HAP-1 (cell line): ENCODE data around the gene OTOA.
"Not testable (repeated sequence)": the region's sequence is repeated elsewhere in the genome, so short reads cannot be mapped to it uniquely, and the experiment has no call there.

Experiments used
- DNase-seq, 2 experiments: peaks; one replicate each; pipeline ENCODE4 v3.0.0-alpha.2; 2016 to 2020; ENCODE audit warnings: low spot score in 2 of 2
- H3K27me3 ChIP-seq: fragments of 250-450 bp; sonication (Bioruptor Pico); 2 replicates; pipeline ENCODE4 v1.5.1; 2020; ENCODE audit warnings: low read depth, mild to moderate bottlenecking, moderate library complexity
- H3K36me3 ChIP-seq: fragments of 250-450 bp; sonication (Bioruptor Pico); replicated peaks from 2 replicates; pipeline ENCODE4 v1.5.1; 2020; ENCODE audit warnings: mild to moderate bottlenecking
- H3K4me1 ChIP-seq: fragments of 250-450 bp; sonication (Bioruptor Pico); 2 replicates; pipeline ENCODE4 v1.5.1; 2020; ENCODE audit warnings: mild to moderate bottlenecking
- H3K4me3 ChIP-seq: fragments of 250-450 bp; sonication (Bioruptor Pico); 2 replicates; pipeline ENCODE4 v1.5.1; 2020; ENCODE audit warnings: mild to moderate bottlenecking, moderate library complexity
- H3K9me3 ChIP-seq: fragments of 250-450 bp; sonication (Bioruptor Pico); 2 replicates; pipeline ENCODE4 v1.5.1; 2020; ENCODE audit warnings: mild to moderate bottlenecking, moderate library complexity
- in situ Hi-C: fragments of 300-500 bp; cut with MboI; formaldehyde crosslinking; loops from 3 replicates; pipeline ENCODE4 v1.14.3; 2020; ENCODE audit warnings: low sequenced_read_pairs, inconsistent platforms, mixed read lengths

Gene OTOA

DNA sequence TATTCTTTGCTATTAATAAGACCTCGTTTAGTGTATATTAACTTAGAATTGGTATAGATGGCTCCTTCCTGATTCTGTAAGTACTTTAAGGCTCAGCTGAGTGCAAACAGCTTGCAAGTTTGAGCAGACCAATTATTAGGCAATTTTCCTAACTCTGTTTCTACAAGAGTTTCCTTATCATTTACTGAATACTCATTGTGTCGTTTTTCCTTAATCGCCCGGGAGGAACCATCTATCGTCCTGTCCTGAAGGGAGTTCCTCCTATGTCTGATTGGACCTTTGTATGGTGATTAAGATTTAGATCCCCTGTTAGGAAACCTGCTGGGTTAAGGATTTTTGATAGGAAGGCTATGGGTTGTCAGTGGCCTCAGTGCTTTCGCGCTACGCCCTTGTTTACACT is 32.4 kb upstream of the OTOA start:
- peaks cover 11% of the 10 kb centered on the region for H3K36me3 ChIP-seq
- H3K4me3 ChIP-seq, H3K4me1 ChIP-seq, in situ Hi-C loops, H3K27me3 ChIP-seq, H3K9me3 ChIP-seq, DNase-seq: not testable (repeated sequence)

DNA sequence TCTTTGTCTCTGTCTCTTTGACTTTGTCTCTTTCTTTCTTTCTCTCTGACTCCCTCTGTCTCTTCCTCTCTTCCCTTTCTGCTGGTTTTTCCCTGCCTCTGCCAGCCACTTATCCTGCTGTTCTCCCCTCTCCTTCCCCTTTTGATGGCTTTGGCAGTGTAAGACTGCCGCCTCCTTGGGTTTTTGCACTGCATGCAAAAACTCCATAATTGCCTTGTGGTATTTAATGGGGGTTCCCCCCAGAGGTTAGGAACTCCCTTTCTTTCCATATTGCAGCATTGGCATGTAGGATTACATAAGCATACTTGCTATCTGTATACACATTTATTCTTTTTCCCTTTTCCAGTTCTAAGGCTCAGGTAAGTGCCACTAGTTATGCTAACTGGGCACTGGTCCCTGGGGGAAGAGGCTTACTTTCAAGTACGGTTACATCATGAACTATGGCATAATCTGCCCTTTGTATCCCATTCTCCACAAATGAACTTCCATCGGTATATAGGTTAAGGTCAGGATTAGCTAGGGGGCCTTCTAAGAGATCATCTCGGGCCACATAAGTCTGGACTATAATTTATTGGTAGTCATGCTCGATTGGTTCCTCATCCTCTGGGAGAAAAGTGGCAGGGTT is 31.7 kb upstream of the OTOA start:
- H3K9me3 ChIP-seq, DNase-seq, H3K4me3 ChIP-seq, H3K4me1 ChIP-seq, in situ Hi-C loops, H3K27me3 ChIP-seq: not testable (repeated sequence)
- H3K36me3 ChIP-seq = peaks cover 11% of the 10 kb centered on the region

DNA sequence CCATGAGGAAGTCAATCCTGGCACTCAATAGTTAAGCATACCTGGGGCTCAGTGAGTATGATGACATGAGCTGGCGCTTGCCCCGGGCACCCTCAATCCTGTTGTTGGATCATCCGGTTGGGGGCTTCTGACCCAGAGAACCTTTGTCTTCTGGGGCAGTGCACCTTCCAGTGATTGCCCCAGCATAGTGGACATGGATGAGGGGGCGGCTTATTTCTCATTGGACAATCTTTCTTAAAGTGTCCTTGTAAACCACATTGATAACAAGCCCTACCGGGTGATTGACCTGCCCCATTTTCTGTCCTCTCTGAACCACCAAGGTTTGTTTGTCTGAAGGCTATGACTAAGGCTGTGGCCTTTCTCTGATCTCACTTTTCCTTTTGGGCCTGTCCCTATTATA is 29.6 kb upstream of the OTOA start:
- in situ Hi-C loops = no loop called here
- no peak for DNase-seq
- Histone ChIP-seq H3K9me3 (no peaks in the 10 kb centered on the region), H3K36me3 (peaks cover 5% of the 10 kb centered on the region), H3K4me1 (no peaks in the 10 kb centered on the region), H3K4me3 (no peak overlapping the region), H3K27me3 (no peaks in the 10 kb centered on the region)

GRCh38 chr16:21635694-21636093 is 28.1 kb upstream of the OTOA start:
- H3K4me1 ChIP-seq, DNase-seq, H3K9me3 ChIP-seq, H3K4me3 ChIP-seq, in situ Hi-C loops, H3K27me3 ChIP-seq, H3K36me3 ChIP-seq: not testable (repeated sequence)

DNA sequence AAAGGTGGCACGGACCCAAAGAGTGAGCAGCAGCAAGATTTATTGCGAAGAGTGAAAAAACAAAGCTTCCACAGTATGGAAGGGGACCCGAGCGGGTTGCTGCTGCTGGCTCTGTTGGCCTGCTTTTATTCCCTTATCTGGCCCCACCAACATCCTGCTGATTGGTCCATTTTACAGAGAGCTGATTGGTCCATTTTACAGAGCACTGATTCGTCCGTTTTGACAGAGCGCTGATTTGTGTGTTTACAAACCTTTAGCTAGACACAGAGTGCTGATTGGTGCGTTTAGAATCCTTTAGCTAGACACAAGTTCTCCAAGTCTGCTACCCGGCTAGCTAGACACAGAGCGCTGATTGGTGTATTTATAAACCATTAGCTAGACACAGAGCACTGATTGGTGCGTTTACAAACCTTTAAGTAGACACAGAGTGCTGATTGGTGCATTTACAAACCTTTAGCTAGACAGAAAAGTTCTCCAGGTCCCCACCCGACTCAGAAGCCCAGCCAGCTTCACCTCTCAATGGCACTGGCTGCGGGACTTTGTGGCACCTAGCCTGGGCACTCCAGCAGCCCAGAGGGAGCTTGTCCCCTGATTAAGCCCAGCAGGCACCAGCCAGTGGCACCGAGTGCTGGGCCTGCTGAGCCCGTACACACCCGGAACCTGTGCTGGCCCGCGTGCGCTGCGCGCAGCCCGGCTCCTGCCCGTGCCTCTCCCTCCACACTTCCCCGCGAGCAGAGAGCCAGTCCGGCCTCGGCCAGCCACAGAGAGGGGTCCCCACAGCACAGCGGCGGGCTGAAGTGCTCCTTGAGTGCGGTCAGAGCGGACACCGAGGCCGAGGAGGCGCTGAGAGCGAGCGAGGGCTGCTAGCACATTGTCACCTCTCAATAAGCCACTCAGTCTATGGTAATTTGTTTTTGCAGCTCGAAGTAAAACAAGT is 26.5 kb upstream of the OTOA start:
- H3K9me3 ChIP-seq = no peaks in the 10 kb centered on the region
- no peak for DNase-seq
- no peaks in the 10 kb centered on the region; the same call in 1 of the 2 replicates for H3K36me3 ChIP-seq
- H3K4me1 ChIP-seq = no peaks in the 10 kb centered on the region; the same call in 1 of the 2 replicates
- in situ Hi-C loops = no loop called here
- no peaks in the 10 kb centered on the region for H3K27me3 ChIP-seq
- no peak overlapping the region for H3K4me3 ChIP-seq

GRCh38 chr16:21638573-21638975 is 25.2 kb upstream of the OTOA start:
- no peaks in the 10 kb centered on the region for H3K9me3 ChIP-seq
- H3K4me3 ChIP-seq = no peak overlapping the region
- DNase-seq = no peak
- no peaks in the 10 kb centered on the region for H3K27me3 ChIP-seq
- in situ Hi-C loops = no loop called here
- peaks cover 3% of the 10 kb centered on the region; the same call in 1 of the 2 replicates for H3K4me1 ChIP-seq
- H3K36me3 ChIP-seq = no peaks in the 10 kb centered on the region

DNA sequence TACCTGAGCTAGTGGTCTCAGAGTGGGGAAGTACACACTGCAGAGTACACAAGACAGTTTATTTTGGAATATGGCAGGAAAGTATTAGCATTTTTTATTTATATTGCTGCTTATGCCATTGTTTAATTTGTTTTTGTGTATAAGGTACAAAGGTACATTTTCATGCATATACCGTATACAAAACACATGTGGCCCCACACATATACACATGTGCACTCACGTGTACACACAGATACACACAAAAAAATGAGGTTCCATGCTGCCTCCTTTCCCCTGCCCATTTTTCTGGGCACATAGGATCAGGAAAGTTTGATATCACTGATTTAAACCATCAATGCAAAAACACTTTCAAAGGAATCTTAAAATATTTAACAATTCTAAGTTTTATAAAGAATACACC is 24.3 kb upstream of the OTOA start:
- no peaks in the 10 kb centered on the region for H3K36me3 ChIP-seq
- DNase-seq = no peak
- H3K4me1 ChIP-seq = peaks cover 3% of the 10 kb centered on the region; the same call in 1 of the 2 replicates
- no peak overlapping the region for H3K4me3 ChIP-seq
- no peaks in the 10 kb centered on the region for H3K9me3 ChIP-seq
- no peaks in the 10 kb centered on the region for H3K27me3 ChIP-seq
- in situ Hi-C loops = no loop called here

- DNase-seq = no peak
- no peak overlapping the region for H3K4me3 ChIP-seq
- peaks cover 7% of the 10 kb centered on the region for H3K4me1 ChIP-seq
- H3K36me3 ChIP-seq = no peaks in the 10 kb centered on the region
- H3K27me3 ChIP-seq = no peaks in the 10 kb centered on the region
- in situ Hi-C loops = no loop called here
- no peaks in the 10 kb centered on the region for H3K9me3 ChIP-seq
These were observed 21.9 kb upstream of the OTOA start for GRCh38 chr16:21641916-21642315.

DNA sequence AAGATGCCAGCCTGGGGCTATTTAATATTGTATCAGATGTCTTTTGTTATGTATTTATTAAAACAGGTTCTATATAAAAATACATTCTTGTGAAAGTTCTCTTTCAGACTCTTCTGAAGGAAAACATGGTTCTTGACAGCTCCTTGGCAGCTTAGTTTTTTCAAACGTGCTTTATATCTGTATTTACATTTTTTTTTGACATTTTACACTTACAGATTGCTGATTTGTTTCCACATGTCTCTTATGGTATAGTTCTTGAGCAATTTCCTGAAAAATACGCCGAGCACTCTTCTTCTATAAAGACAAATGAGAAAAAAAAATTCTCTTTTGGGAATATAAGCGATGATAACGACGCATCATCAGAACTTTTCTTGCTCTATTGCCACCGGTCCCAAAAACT is 20.9 kb upstream of the OTOA start:
- DNase-seq = no peak
- no peak overlapping the region for H3K4me3 ChIP-seq
- in situ Hi-C loops = no loop called here
- no peaks in the 10 kb centered on the region for H3K9me3 ChIP-seq
- H3K4me1 ChIP-seq = peaks cover 7% of the 10 kb centered on the region
- no peaks in the 10 kb centered on the region for H3K27me3 ChIP-seq
- H3K36me3 ChIP-seq = no peaks in the 10 kb centered on the region

DNA sequence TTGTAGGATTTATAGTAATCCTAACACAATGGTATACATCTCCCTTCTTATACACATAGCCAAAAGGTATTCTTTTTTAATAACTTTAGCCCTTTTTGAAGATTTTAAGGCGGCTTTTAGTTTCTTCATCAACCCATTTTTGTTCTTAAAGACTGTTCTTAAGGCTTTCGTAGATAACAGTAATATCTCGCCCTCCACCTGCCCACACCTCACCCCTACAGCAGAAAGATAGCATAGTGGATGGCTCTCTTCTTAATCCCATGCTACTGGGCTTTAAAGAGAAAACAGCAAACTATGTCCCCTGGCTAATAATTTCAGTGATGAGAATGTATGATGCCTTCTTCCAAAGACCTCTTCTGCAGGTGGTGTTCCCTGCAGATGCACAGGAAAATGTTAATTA is 20.0 kb upstream of the OTOA start:
- Histone ChIP-seq H3K9me3 (no peaks in the 10 kb centered on the region), H3K4me1 (peaks cover 7% of the 10 kb centered on the region), H3K36me3 (no peaks in the 10 kb centered on the region), H3K4me3 (no peak overlapping the region), H3K27me3 (no peaks in the 10 kb centered on the region)
- DNase-seq = no peak
- in situ Hi-C loops = no loop called here

GRCh38 chr16:21644674-21645073 is 19.1 kb upstream of the OTOA start:
- Histone ChIP-seq H3K9me3 (no peaks in the 10 kb centered on the region), H3K27me3 (no peaks in the 10 kb centered on the region), H3K4me3 (no peak overlapping the region), H3K36me3 (no peaks in the 10 kb centered on the region), H3K4me1 (peaks cover 7% of the 10 kb centered on the region)
- no peak for DNase-seq
- in situ Hi-C loops = no loop called here

- in situ Hi-C loops = no loop called here
- no peak overlapping the region for H3K4me3 ChIP-seq
These were observed 18.5 kb upstream of the OTOA start for GRCh38 chr16:21645261-21645721.

DNA sequence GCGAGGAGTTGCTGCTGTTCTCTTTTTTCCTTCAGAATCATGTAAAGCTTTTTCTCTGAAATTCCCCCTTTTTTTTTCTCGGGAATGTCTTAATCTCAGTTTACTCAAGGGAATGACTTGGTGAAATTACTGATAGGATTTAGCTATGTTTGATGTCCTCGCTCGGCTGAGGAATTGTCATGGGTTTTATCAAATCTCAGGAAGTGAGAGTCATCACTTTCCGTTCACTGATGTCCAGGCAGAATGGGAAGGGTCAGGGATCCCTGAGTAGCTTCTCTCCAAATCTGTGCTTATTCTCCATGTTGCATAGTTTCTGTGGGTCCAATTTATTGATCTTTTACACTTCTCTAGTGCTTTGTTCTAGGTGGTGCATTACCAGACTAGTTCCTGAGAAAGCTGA is 17.7 kb upstream of the OTOA start:
- H3K36me3 ChIP-seq = no peaks in the 10 kb centered on the region
- no peaks in the 10 kb centered on the region for H3K27me3 ChIP-seq
- no peaks in the 10 kb centered on the region for H3K9me3 ChIP-seq
- peaks cover 7% of the 10 kb centered on the region for H3K4me1 ChIP-seq
- no peak for DNase-seq
- no peak overlapping the region for H3K4me3 ChIP-seq
- in situ Hi-C loops = no loop called here

More at GRCh38 chr16:21645261-21645721, 18.5 kb upstream of the OTOA start:
- Histone ChIP-seq H3K36me3 (no peaks in the 10 kb centered on the region), H3K27me3 (no peaks in the 10 kb centered on the region), H3K9me3 (no peaks in the 10 kb centered on the region), H3K4me1 (peaks cover 7% of the 10 kb centered on the region)
- DNase-seq = no peak
